Astrocyte (in vitro differentiated cells and primary cell): ENCODE measurements around the gene LRRC3.

Source experiments
- EZH2 ChIP-seq: IDR thresholded peaks from 2 replicates; pipeline ENCODE4 v1.6.1; 2012; ENCODE audit warnings: mild to moderate bottlenecking, low read length, inconsistent platforms; ENCODE audit not compliant: insufficient read depth
- TF ChIP-seq, protein P1 (sequence below): IDR thresholded peaks from 2 replicates; pipeline ENCODE4 v1.5.1; 2011; ENCODE audit warnings: low read depth, mild to moderate bottlenecking, inconsistent platforms, low read length, moderate library complexity; ENCODE audit not compliant: insufficient read depth

DNA sequence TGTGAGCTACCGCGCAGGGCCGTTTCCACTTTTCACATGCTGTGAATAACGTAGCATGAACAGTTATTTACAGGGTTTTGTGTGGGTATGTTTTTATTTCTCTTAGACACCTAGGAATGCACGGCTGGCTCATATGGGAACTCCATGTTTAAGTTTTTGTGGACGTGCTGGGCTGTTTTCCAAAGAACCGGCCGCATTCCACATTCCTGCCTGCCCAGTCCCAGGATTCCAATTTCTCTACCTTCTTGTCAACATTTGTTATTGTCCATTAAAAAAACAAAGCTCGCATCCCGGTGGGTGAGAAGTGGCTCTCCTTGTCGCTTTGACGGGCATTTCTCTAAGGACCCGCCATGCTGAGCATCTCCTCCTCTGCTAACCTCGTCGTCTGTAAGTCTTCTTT lies 47.1 kb upstream of the LRRC3 start:
- TF ChIP-seq, protein P1, sequence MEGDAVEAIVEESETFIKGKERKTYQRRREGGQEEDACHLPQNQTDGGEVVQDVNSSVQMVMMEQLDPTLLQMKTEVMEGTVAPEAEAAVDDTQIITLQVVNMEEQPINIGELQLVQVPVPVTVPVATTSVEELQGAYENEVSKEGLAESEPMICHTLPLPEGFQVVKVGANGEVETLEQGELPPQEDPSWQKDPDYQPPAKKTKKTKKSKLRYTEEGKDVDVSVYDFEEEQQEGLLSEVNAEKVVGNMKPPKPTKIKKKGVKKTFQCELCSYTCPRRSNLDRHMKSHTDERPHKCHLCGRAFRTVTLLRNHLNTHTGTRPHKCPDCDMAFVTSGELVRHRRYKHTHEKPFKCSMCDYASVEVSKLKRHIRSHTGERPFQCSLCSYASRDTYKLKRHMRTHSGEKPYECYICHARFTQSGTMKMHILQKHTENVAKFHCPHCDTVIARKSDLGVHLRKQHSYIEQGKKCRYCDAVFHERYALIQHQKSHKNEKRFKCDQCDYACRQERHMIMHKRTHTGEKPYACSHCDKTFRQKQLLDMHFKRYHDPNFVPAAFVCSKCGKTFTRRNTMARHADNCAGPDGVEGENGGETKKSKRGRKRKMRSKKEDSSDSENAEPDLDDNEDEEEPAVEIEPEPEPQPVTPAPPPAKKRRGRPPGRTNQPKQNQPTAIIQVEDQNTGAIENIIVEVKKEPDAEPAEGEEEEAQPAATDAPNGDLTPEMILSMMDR, result no peak
- no peak for TF ChIP-seq EZH2
